ENCODE results near the gene OR52R1. TPM values are rescaled to one million over a fixed set of nuclear protein-coding genes. Genes with fewer than 3 reads are reported as not detected.

Gene OR52R1
- total and polyA plus RNA-seq, 12 donors = not detected

GRCh38 chr11:4797206-4797605, 7.0 kb downstream of the OR52R1 start:
- WGBS, 2 donors = 20 to 28% methylated on average over 2 of the region's 2 CpGs
- no peak for TF ChIP-seq CTCF (IDR thresholded peaks at IDR 0.05)
- intact Hi-C loops (cut with DNase I) = no loop called here
- Histone ChIP-seq H3K9me3 (no peaks in the 10 kb centered on the region), H3K4me1 (no peaks in the 10 kb centered on the region), H3K27ac (no peak overlapping the region), H3K36me3 (no peaks in the 10 kb centered on the region), H3K4me3 (no peak overlapping the region), H3K27me3 (no peaks in the 10 kb centered on the region)
- DNase-seq (no peak), ATAC-seq (no peak)

DNA sequence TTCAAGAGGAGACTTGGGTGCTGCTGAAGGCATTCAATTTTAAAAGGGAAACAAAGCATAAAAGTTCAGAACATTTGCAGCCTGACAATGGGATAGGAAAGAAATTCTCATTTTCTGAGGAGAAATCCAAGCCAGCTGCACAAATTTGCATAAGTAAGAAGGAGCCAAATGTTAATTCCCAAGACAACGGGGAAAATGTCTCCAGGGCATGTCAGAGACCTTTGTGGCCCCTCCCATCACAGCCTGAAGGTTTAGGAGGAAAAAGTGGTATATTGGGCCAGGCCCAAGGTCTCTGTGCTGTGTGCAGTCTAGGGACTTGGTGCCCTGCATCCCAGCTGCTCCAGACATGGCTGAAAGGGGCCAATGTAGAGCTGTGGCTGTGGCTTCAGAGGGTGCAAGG, 21.7 kb downstream of the OR52R1 start:
- no peaks in the 10 kb centered on the region for H3K27me3 ChIP-seq
- ATAC-seq (no peak), DNase-seq (no peak)
- 45 to 72% methylated on average over 1 of the region's 1 CpG for WGBS, 2 donors
- H3K4me1 ChIP-seq = no peaks in the 10 kb centered on the region
- peaks cover 0 to 6% (median 0%) of the 10 kb centered on the region in 11 donors for H3K9me3 ChIP-seq
- no peaks in the 10 kb centered on the region for H3K36me3 ChIP-seq
- intact Hi-C loops (cut with DNase I) = no loop called here
- no peak overlapping the region for H3K27ac ChIP-seq
- no peak for TF ChIP-seq CTCF (IDR thresholded peaks at IDR 0.05)
- H3K4me3 ChIP-seq = no peak overlapping the region

DNA sequence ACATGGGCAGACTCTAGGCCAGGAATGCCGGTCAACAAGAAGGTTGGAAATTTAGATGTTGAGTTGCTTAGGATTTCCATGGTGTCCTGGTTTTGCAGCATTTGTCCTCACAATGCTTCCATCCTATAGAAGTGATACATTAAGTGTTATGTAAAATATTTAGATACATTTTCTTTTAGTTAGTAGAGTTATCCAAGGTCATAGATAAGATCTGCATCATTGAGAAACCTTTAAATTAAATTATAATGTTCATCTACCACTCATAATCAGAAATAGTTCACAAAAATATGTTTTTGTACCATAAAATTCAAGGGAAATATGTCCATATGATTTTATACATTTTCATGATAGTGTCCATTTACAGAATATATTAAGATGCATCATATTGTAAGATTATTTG, 34.3 kb downstream of the OR52R1 start, which contains the start of gene OR51F1:
TSS of gene OR51F1 (minus strand) at position 101 of the 400 bp plus-strand sequence. CDS start at position 101, 0 bp downstream.
- H3K9me3 ChIP-seq = peaks cover 0 to 8% (median 0%) of the 10 kb centered on the region in 11 donors
- ATAC-seq (no peak), DNase-seq (no peak)
- intact Hi-C loops (cut with DNase I) = no loop called here
- H3K4me1 ChIP-seq = no peaks in the 10 kb centered on the region
- no peaks in the 10 kb centered on the region for H3K27me3 ChIP-seq
- WGBS, 2 donors = 93 to 100% methylated on average over 1 of the region's 1 CpG
- no peak within 1 kb of the TSS for H3K27ac ChIP-seq
- no peak within 1 kb of the TSS for H3K4me3 ChIP-seq
- no peak for TF ChIP-seq CTCF (IDR thresholded peaks at IDR 0.05)
- no peaks in the 10 kb centered on the region for H3K36me3 ChIP-seq

DNA sequence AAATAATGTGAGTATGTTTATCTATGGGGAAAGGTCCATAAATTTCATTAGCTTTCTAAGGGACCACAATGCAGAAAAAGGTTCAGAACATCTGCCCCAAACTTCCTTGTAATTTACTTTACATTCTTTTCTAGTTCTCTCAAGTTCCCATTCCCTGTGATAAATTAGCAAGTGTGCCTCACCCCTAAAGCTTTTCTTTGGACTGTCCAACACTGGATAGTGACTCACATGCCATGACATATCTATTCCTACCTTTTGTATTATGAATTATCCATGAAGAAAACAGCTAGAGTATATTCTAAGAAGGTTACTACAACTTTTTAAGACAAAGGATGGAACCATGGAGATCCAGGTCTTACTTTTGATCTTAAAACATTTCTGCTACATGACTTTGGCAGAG, 36.1 kb downstream of the OR52R1 start:
- no peaks in the 10 kb centered on the region for H3K4me1 ChIP-seq
- no peak overlapping the region for H3K27ac ChIP-seq
- ATAC-seq (no peak), DNase-seq (no peak)
- no peak for TF ChIP-seq CTCF (IDR thresholded peaks at IDR 0.05)
- intact Hi-C loops (cut with DNase I) = no loop called here
- H3K36me3 ChIP-seq = no peaks in the 10 kb centered on the region
- H3K4me3 ChIP-seq = no peak overlapping the region
- no peaks in the 10 kb centered on the region for H3K9me3 ChIP-seq
- no peaks in the 10 kb centered on the region for H3K27me3 ChIP-seq

Measured in heart right ventricle (tissue), 16 donors.